ENCODE results near the gene KDM8.

The KDM8 gene

DNA sequence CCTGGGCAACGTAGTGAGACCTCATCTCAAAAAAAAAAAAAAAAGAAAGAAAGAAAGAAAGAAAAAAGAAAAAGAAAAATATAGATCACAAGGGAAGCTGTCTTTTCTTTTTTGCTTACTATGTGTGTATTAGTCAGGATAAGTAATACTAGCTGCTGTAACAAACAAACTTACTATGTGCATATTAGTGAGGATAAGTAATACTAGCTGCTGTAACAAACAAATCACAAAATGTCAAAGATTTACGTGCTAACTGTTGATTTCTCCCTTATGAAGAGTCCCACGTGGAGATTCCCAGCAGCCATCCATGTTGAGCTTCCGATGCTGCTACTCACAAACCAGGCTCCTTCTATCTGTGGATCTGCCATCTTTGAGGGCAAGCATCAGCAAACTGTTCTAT lies 31.7 kb upstream of the KDM8 start:
- H4K20me1 ChIP-seq (ENCODE audit: insufficient read depth), result no peaks in the 10 kb centered on the region
- H3K4me2 ChIP-seq, result no peak overlapping the region

DNA sequence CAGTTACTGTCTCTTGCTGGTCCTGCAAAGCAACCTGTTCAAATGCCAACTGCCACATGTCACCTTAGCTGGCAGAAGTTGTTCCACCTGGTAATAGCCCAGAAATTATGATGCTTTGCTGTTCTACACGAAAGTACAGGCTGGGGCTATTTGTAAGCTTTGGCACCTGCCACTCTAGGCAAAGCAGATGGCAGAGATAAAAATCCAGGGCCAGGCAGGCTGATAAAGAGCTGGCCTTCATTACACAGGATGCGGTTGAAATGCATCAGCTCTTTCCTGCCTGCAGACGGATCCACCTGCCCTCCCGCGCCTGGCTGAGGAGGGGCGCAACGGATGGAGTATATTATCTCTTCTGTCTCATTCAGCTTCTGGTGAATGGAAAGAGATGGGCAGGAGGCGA lies 29.3 kb upstream of the KDM8 start:
- TF ChIP-seq, protein P1, sequence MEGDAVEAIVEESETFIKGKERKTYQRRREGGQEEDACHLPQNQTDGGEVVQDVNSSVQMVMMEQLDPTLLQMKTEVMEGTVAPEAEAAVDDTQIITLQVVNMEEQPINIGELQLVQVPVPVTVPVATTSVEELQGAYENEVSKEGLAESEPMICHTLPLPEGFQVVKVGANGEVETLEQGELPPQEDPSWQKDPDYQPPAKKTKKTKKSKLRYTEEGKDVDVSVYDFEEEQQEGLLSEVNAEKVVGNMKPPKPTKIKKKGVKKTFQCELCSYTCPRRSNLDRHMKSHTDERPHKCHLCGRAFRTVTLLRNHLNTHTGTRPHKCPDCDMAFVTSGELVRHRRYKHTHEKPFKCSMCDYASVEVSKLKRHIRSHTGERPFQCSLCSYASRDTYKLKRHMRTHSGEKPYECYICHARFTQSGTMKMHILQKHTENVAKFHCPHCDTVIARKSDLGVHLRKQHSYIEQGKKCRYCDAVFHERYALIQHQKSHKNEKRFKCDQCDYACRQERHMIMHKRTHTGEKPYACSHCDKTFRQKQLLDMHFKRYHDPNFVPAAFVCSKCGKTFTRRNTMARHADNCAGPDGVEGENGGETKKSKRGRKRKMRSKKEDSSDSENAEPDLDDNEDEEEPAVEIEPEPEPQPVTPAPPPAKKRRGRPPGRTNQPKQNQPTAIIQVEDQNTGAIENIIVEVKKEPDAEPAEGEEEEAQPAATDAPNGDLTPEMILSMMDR (conservative IDR thresholded peaks at IDR 0.05; ENCODE audit: low read depth, low read length), result no peak
- H3K4me3 ChIP-seq (IDR thresholded peaks at IDR 0.05; ENCODE audit: insufficient read depth, low read depth, low read length), result no peak overlapping the region
- no peak overlapping the region for H3K27ac ChIP-seq
- no peak overlapping the region for H3K4me2 ChIP-seq
- no peaks in the 10 kb centered on the region for H3K36me3 ChIP-seq (ENCODE audit: insufficient read depth)
- H3K27me3 ChIP-seq (ENCODE audit: insufficient read depth, low read depth), result no peaks in the 10 kb centered on the region
- H3K9ac ChIP-seq, result no peak overlapping the region
- H4K20me1 ChIP-seq (ENCODE audit: insufficient read depth), result no peaks in the 10 kb centered on the region
- no peaks in the 10 kb centered on the region for H3K79me2 ChIP-seq (ENCODE audit: insufficient read depth, low read depth)
- peaks cover 22% of the 10 kb centered on the region for H3K4me1 ChIP-seq (ENCODE audit: low read depth, poor library complexity, severe bottlenecking)
- no peak overlapping the region for H2AFZ ChIP-seq (ENCODE audit: low read depth)

More for the DNA sequence above, 31.7 kb upstream of the KDM8 start:
- Histone ChIP-seq H3K27ac (no peak overlapping the region), H3K4me3 (IDR thresholded peaks at IDR 0.05; ENCODE audit: insufficient read depth, low read depth, low read length) (no peak overlapping the region), H3K36me3 (ENCODE audit: insufficient read depth) (no peaks in the 10 kb centered on the region), H3K27me3 (ENCODE audit: insufficient read depth, low read depth) (no peaks in the 10 kb centered on the region), H3K79me2 (ENCODE audit: insufficient read depth, low read depth) (no peaks in the 10 kb centered on the region), H2AFZ (ENCODE audit: low read depth) (no peak overlapping the region), H3K9ac (no peak overlapping the region), H3K4me1 (ENCODE audit: low read depth, poor library complexity, severe bottlenecking) (peaks cover 25% of the 10 kb centered on the region)
- TF ChIP-seq, protein P1 (conservative IDR thresholded peaks at IDR 0.05; ENCODE audit: low read depth, low read length), result no peak

DNA sequence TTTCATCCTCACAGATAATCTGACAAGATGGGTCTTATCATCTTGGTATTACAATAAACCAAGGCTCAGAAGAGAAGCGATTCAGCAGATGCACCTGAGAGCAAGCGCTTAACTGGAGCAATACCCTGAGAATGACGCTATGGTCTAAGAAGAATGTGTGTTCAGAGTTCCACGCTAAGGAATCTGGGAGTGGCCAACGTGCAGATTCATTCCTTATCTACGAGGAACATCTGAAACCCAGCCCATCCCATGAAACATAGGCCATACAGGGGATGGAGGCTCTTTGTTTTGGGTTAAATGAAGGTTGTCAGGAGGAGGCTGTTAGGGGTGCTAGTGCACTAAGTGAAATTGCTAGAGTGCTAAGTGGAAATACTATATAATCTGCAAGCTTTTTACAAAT lies 28.5 kb upstream of the KDM8 start:
- no peak overlapping the region for H3K27ac ChIP-seq

DNA sequence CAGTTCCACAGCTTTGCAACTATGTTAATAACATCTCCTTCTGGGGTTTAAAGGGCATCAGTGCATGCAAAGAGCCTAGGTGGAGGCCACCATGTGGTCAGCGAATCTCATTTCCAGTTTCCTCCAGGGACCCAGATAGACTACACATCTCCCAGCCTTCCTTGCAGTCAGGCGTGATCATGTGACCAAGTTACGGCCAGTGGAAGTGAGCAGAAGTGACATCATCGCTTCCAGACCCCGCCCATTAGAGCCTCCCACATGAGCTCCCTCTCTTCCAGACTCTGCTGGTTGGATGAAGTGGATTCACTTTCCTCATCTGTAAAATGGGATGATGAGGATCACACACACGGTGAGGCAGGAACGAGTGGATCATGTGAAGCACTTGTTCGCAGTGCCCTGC lies 27.4 kb upstream of the KDM8 start:
- Histone ChIP-seq H4K20me1 (ENCODE audit: insufficient read depth) (no peaks in the 10 kb centered on the region), H3K4me2 (no peak overlapping the region), H3K9ac (no peak overlapping the region), H3K27ac (no peak overlapping the region), H3K79me2 (ENCODE audit: insufficient read depth, low read depth) (no peaks in the 10 kb centered on the region), H3K4me1 (ENCODE audit: low read depth, poor library complexity, severe bottlenecking) (peaks cover 14% of the 10 kb centered on the region), H3K4me3 (IDR thresholded peaks at IDR 0.05; ENCODE audit: insufficient read depth, low read depth, low read length) (no peak overlapping the region), H3K36me3 (ENCODE audit: insufficient read depth) (no peaks in the 10 kb centered on the region), H2AFZ (ENCODE audit: low read depth) (no peak overlapping the region), H3K27me3 (ENCODE audit: insufficient read depth, low read depth) (no peaks in the 10 kb centered on the region)
- TF ChIP-seq, protein P1 (conservative IDR thresholded peaks at IDR 0.05; ENCODE audit: low read depth, low read length), result no peak

More for the DNA sequence above, 28.5 kb upstream of the KDM8 start:
- H2AFZ ChIP-seq (ENCODE audit: low read depth), result no peak overlapping the region
- peaks cover 22% of the 10 kb centered on the region for H3K4me1 ChIP-seq (ENCODE audit: low read depth, poor library complexity, severe bottlenecking)
- no peaks in the 10 kb centered on the region for H3K27me3 ChIP-seq (ENCODE audit: insufficient read depth, low read depth)
- no peak overlapping the region for H3K4me3 ChIP-seq (IDR thresholded peaks at IDR 0.05; ENCODE audit: insufficient read depth, low read depth, low read length)
- no peaks in the 10 kb centered on the region for H3K36me3 ChIP-seq (ENCODE audit: insufficient read depth)
- TF ChIP-seq, protein P1 (conservative IDR thresholded peaks at IDR 0.05; ENCODE audit: low read depth, low read length), result no peak
- H3K79me2 ChIP-seq (ENCODE audit: insufficient read depth, low read depth), result no peaks in the 10 kb centered on the region
- no peak overlapping the region for H3K9ac ChIP-seq
- no peaks in the 10 kb centered on the region for H4K20me1 ChIP-seq (ENCODE audit: insufficient read depth)
- no peak overlapping the region for H3K4me2 ChIP-seq

All from KMS-11 (cell line).